Calu3 (cell line): Measurements from ENCODE around the gene MYEOV. TPM values are rescaled to one million over a fixed set of nuclear protein-coding genes. Genes with fewer than 3 reads are reported as not detected.

Source experiments
- Bru-seq: library from RNA; stranded (reverse); fragments of 400-500 nt; gene quantifications from one replicate; lab custom pipeline; 2021; lab: Mats Ljungman, UMichigan
- BruChase-seq, 2 experiments: library from RNA; stranded (reverse); fragments of 400-500 nt; gene quantifications; one replicate each; lab custom pipeline; 2021; lab: Mats Ljungman, UMichigan
- BruUV-seq: library from RNA; stranded (reverse); fragments of 400-500 nt; replicated peaks from 2 replicates; lab custom pipeline; 2021; lab: Mats Ljungman, UMichigan
- CTCF ChIA-PET: fragments of 300-600 bp; sonication (Branson Sonifier 250); formaldehyde crosslinking; loops from one replicate; lab custom pipeline; 2022; ENCODE audit warnings: antibody characterized with exemption; lab: Charles Lee
- DNase-seq: peaks from one replicate; pipeline ENCODE4 v3.0.0; 2022
- H3K27ac Mint-ChIP-seq: one replicate; pipeline ENCODE4 v1.8.0; 2022; ENCODE audit warnings: mixed read lengths; ENCODE audit not compliant: unreplicated experiment
- H3K27me3 Mint-ChIP-seq: one replicate; pipeline ENCODE4 v1.8.0; 2022; ENCODE audit warnings: mixed read lengths; ENCODE audit not compliant: unreplicated experiment
- H3K36me3 Mint-ChIP-seq: one replicate; pipeline ENCODE4 v1.8.0; 2022; ENCODE audit warnings: mild to moderate bottlenecking, moderate library complexity, mixed read lengths; ENCODE audit not compliant: insufficient read depth, unreplicated experiment
- H3K4me1 Mint-ChIP-seq: one replicate; pipeline ENCODE4 v1.8.0; 2022; ENCODE audit warnings: mild to moderate bottlenecking, low read depth, mixed read lengths; ENCODE audit not compliant: unreplicated experiment
- H3K4me3 Mint-ChIP-seq: one replicate; pipeline ENCODE4 v1.8.0; 2022; ENCODE audit warnings: mild to moderate bottlenecking, low read depth, moderate library complexity, mixed read lengths; ENCODE audit not compliant: unreplicated experiment
- H3K9me3 Mint-ChIP-seq: one replicate; pipeline ENCODE4 v1.8.0; 2022; ENCODE audit warnings: low read depth, mixed read lengths; ENCODE audit not compliant: unreplicated experiment
- intact Hi-C: fragments of 100-400 bp; cut with micrococcal nuclease; formaldehyde crosslinking; loops from one replicate; pipeline ENCODE4 v1.10.0; 2022; ENCODE audit not compliant: unreplicated experiment
- long read RNA-seq: library from polyadenylated mRNA; stranded (forward); transcript quantifications from one replicate; pipeline ENCODE4 v2.0.0, GENCODE V29; 2022
- total RNA-seq: library from RNA; stranded (reverse); gene quantifications from 2 replicates; pipeline ENCODE4 v1.2.3, GENCODE V29; 2022
- TF ChIP-seq, protein P1 (sequence below): fragments of 200-600 bp; IDR thresholded peaks from one replicate; pipeline ENCODE4 v1.8.0; 2022; ENCODE audit warnings: antibody characterized with exemption; ENCODE audit not compliant: unreplicated experiment

The MYEOV gene
- total RNA-seq (79.9 and 98.4 TPM in 2 replicates), Bru-seq, nascent RNA (percentile 95 among the genes with signal in this experiment), BruChase-seq, experiment 1, labeled RNA remaining after a 6-hour chase (percentile 92 among the genes with signal in this experiment), BruChase-seq, experiment 2, labeled RNA remaining after a 2-hour chase (percentile 96 among the genes with signal in this experiment)
- long read RNA-seq, transcript MYEOV-202 (3 exons, 1,996 nt) = minor isoform, 7 of 67 reads
- long read RNA-seq, transcript MYEOV-205 (2 exons, 2,468 nt) = major isoform, 13 of 67 reads
- long read RNA-seq, transcript MYEOV-201 (3 exons, 2,287 nt) = minor isoform, 10 of 67 reads
- long read RNA-seq, transcript MYEOV-211 (2 exons, 599 nt) = minor isoform, 6 of 67 reads
- long read RNA-seq, partial matches to known transcripts = 6 of 67 reads
- long read RNA-seq, other reads (novel, unspliced or antisense) = 19 of 67 reads

DNA sequence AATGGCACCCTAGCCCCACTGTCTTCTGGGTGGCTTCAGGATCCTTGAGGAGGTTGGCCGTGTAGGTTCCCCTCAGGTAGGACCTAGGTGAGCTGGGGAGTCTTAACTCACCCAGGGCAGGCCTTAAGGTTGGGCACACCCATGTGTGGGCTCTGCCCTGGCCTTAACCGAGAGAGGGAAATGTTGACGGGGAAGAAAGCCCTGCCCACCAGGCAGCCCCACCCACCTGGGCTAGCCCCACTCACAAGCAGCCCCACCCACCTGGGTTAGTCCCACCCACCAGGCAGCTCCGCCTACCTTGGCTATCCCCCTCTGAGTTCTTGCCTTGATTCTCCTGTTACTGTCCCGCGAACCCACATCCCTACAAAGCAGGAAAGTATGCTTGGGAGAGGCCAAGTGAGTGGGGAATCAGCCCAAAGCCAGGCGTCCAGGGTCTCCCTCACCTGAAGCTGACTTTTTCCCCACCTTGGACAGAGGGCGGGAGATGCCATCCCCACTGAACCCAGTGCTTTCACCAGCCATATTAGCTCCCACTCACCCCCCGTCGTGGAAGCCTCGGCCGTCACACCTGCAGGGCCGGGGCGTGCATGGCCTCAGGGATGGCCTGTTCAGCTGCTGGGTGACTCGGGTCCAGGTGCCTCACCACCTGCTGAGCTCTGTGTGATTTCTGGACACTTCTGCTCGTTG is at the start of gene MYEOV:
Gene MYEOV, plus strand, starts transcription at position 337 of the 687 bp plus-strand sequence. CDS start 1,200 bp downstream, outside the sequence.
- TF ChIP-seq, protein P1, sequence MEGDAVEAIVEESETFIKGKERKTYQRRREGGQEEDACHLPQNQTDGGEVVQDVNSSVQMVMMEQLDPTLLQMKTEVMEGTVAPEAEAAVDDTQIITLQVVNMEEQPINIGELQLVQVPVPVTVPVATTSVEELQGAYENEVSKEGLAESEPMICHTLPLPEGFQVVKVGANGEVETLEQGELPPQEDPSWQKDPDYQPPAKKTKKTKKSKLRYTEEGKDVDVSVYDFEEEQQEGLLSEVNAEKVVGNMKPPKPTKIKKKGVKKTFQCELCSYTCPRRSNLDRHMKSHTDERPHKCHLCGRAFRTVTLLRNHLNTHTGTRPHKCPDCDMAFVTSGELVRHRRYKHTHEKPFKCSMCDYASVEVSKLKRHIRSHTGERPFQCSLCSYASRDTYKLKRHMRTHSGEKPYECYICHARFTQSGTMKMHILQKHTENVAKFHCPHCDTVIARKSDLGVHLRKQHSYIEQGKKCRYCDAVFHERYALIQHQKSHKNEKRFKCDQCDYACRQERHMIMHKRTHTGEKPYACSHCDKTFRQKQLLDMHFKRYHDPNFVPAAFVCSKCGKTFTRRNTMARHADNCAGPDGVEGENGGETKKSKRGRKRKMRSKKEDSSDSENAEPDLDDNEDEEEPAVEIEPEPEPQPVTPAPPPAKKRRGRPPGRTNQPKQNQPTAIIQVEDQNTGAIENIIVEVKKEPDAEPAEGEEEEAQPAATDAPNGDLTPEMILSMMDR = no peak
- CTCF ChIA-PET = interaction anchor here (0.6 to 3.8 kb wide), 14 partner anchors 12 to 350 kb away, joined by 3 to 22 read pairs (median 4); no protein-coding TSS in a partner anchor
- Mint-ChIP-seq H3K9me3 (no peaks in the 10 kb centered on the region), H3K27ac (peak within 1 kb of the TSS; percentile 98), H3K36me3 (peaks cover 62% of the 10 kb centered on the region), H3K4me1 (peaks cover 49% of the 10 kb centered on the region), H3K27me3 (no peaks in the 10 kb centered on the region), H3K4me3 (peak within 1 kb of the TSS; percentile 97)
- intact Hi-C loops = no loop called here
- peak; percentile 93 for DNase-seq
- BruUV-seq = no TSS peak

- H3K4me3 Mint-ChIP-seq = no peak overlapping the region
- H3K4me1 Mint-ChIP-seq = no peaks in the 10 kb centered on the region
- no peaks in the 10 kb centered on the region for H3K27me3 Mint-ChIP-seq
- TF ChIP-seq, protein P1 = no peak
- CTCF ChIA-PET = interaction anchor here (0.5 to 0.6 kb wide), 2 partner anchors 94 to 821 kb away, joined by 4 to 5 read pairs; no protein-coding TSS in a partner anchor
- DNase-seq = no peak
- H3K9me3 Mint-ChIP-seq = no peaks in the 10 kb centered on the region
- intact Hi-C loops = no loop called here
- peaks cover 5% of the 10 kb centered on the region for H3K36me3 Mint-ChIP-seq
- no peak overlapping the region for H3K27ac Mint-ChIP-seq
- BruUV-seq = no TSS peak
Measured at GRCh38 chr11:69244266-69244665, 49.7 kb upstream of the MYEOV start.

GRCh38 chr11:69245041-69245440 is 48.9 kb upstream of the MYEOV start:
- no peak for DNase-seq
- no peak overlapping the region for H3K4me3 Mint-ChIP-seq
- TF ChIP-seq, protein P1 = no peak
- intact Hi-C loops = no loop called here
- H3K36me3 Mint-ChIP-seq = peaks cover 5% of the 10 kb centered on the region
- H3K4me1 Mint-ChIP-seq = no peaks in the 10 kb centered on the region
- no peak overlapping the region for H3K27ac Mint-ChIP-seq
- H3K27me3 Mint-ChIP-seq = no peaks in the 10 kb centered on the region
- BruUV-seq = no TSS peak
- CTCF ChIA-PET = interaction anchor here (0.6 kb wide), 1 partner anchor 93 kb away, joined by 5 read pairs; no protein-coding TSS in a partner anchor
- no peaks in the 10 kb centered on the region for H3K9me3 Mint-ChIP-seq

DNA sequence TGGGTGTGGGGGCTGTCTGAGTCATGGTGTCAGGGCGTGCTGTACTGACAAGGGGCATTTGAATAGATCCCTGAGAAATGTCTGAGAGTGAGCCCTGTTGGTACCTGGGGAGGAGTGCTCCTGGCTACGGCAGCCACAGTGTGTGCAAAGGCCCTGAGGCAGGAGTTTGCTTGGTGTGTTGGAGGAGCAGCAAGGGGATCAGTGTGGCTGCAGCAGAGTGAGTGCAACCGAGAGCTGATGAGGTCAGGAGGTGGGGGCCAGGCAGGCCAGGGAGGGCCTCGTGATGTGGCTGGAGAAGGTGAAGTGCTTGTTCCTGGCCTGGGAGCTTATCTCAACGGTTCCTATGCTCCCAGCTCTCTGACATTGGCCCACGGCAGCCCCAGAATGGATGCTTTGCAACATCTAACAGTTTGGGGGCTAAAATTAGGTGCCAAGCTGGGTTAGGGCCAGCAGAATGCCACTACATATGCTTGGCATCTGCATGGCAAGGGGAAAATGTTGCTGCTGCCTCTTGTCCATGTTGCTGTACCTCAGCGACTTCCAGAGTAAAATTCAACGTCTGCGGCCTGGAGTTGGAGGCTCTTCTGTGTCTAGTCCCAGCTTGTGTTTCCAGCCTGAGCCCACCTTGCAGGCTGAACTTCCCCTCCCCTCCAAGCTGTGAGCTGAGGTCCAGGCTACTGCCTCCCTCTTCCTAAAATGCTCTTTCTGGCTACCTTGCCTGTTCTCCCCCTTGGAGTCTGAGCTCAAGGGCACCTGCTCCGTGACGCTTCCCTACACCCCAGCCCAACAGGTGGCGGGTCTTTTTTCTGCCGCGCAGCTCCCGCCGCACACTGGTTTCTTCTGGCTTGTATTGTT is 48.2 kb upstream of the MYEOV start:
- Mint-ChIP-seq H3K4me3 (no peak overlapping the region), H3K4me1 (no peaks in the 10 kb centered on the region), H3K9me3 (no peaks in the 10 kb centered on the region), H3K27me3 (no peaks in the 10 kb centered on the region), H3K27ac (no peak overlapping the region), H3K36me3 (peaks cover 5% of the 10 kb centered on the region)
- BruUV-seq = no TSS peak
- TF ChIP-seq, protein P1 = no peak
- CTCF ChIA-PET = no interaction called here
- no peak for DNase-seq
- intact Hi-C loops = no loop called here
